GM18858 (cell line): ENCODE measurements around the gene CFAP97D2.
"Not testable (repeated sequence)": the region's sequence is repeated elsewhere in the genome, so short reads cannot be mapped to it uniquely, and the experiment has no call there.

ENCODE experiments used
- ATAC-seq: cut with Tn5 transposase; IDR thresholded peaks from one replicate; pipeline ENCODE4 v1.9.1; 2021; ENCODE audit not compliant: unreplicated experiment

Gene CFAP97D2

GRCh38 chr13:114143806-114144605, 35.1 kb upstream of the CFAP97D2 start:
- no peak for ATAC-seq

GRCh38 chr13:114144606-114145244, 34.3 kb upstream of the CFAP97D2 start:
- no peak for ATAC-seq

- no peak for ATAC-seq
Observed at GRCh38 chr13:114145256-114145655, 33.8 kb upstream of the CFAP97D2 start.

- no peak for ATAC-seq
Observed at GRCh38 chr13:114145722-114146121, 33.3 kb upstream of the CFAP97D2 start.

- ATAC-seq = no peak
Observed at GRCh38 chr13:114146173-114146572, 32.9 kb upstream of the CFAP97D2 start.

GRCh38 chr13:114146629-114147028, 32.4 kb upstream of the CFAP97D2 start:
- no peak for ATAC-seq

GRCh38 chr13:114147803-114148520, 31.1 kb upstream of the CFAP97D2 start:
- peak; percentile 16 for ATAC-seq

- ATAC-seq = peak; percentile 78
Observed at GRCh38 chr13:114148521-114148855, 30.6 kb upstream of the CFAP97D2 start.

- ATAC-seq = not testable (repeated sequence)
Observed at GRCh38 chr13:114148886-114149285, 30.2 kb upstream of the CFAP97D2 start.

- no peak for ATAC-seq
Observed at GRCh38 chr13:114149774-114150740, 29.0 kb upstream of the CFAP97D2 start.

GRCh38 chr13:114151031-114151430, 28.0 kb upstream of the CFAP97D2 start:
- ATAC-seq = no peak

GRCh38 chr13:114151565-114152284, 27.3 kb upstream of the CFAP97D2 start:
- ATAC-seq = no peak

GRCh38 chr13:114152285-114152645, 26.8 kb upstream of the CFAP97D2 start:
- ATAC-seq = no peak

- ATAC-seq = no peak
Observed at GRCh38 chr13:114152831-114153371, 26.2 kb upstream of the CFAP97D2 start.

GRCh38 chr13:114153485-114154080, 25.5 kb upstream of the CFAP97D2 start:
- ATAC-seq = no peak

- no peak for ATAC-seq
Observed at GRCh38 chr13:114154476-114154875, 24.6 kb upstream of the CFAP97D2 start.

GRCh38 chr13:114155320-114155719, 23.7 kb upstream of the CFAP97D2 start:
- no peak for ATAC-seq

GRCh38 chr13:114155926-114156883, 22.9 kb upstream of the CFAP97D2 start:
- ATAC-seq = no peak
